GDM1 (cell line): ENCODE results near the gene TESK2.

Experiments
- DNase-seq: peaks from one replicate; lab custom pipeline; 2025; lab: John Stamatoyannopoulos, UW

TESK2 gene

GRCh38 chr1:45303520-45304310 lies 187.2 kb downstream of the TESK2 start:
- peak; percentile 96 for DNase-seq

- no peak for DNase-seq
Observed at GRCh38 chr1:45302505-45303150, 188.3 kb downstream of the TESK2 start.

GRCh38 chr1:45300669-45300997 lies 190.3 kb downstream of the TESK2 start:
- DNase-seq = no peak

GRCh38 chr1:45299981-45300668 lies 190.8 kb downstream of the TESK2 start:
- peak; percentile 38 for DNase-seq

- no peak for DNase-seq
Observed at GRCh38 chr1:45299296-45299695, 191.7 kb downstream of the TESK2 start.

GRCh38 chr1:45297666-45298356 lies 193.2 kb downstream of the TESK2 start:
- DNase-seq = no peak
